COR-L47 (cell line): ENCODE results near the gene FAM50B.

Experiments
- DNase-seq: peaks from one replicate; lab custom pipeline; 2025; lab: John Stamatoyannopoulos, UW

FAM50B gene

DNA sequence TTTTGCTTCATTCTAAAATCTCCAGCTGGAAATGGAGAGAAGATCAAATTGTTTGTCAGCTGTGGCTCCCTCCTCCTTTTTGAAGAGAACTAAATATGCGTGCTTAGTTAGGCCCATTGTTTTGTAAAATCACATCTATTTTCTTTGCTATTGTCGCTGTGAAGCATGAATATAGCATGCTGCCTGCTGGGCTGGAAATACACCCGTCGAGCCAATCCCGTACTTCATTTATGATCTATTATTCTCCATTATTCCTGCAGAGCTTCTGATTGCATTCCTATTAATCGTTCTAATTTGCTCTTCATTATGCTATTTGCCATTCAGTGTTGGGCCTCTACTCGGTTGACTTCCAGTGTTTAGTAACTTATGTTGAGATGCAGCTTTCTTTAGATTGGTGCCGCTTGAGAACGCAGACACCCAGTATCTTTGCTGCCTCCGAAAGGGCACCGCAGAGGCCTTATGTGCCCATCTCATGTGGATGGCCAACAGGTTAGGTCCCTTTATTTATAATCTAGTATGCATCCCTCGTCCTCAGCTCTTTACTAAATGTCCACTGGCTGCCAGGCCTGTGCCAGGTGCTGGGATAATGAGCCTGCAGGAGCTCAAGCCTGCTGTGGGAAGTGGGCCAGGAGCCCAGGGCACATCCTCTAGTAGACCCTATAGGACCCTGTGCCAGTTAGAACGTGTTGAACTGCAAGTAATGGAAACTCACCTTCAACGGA lies 45.6 kb downstream of the FAM50B start:
- DNase-seq = peak; percentile 76

DNA sequence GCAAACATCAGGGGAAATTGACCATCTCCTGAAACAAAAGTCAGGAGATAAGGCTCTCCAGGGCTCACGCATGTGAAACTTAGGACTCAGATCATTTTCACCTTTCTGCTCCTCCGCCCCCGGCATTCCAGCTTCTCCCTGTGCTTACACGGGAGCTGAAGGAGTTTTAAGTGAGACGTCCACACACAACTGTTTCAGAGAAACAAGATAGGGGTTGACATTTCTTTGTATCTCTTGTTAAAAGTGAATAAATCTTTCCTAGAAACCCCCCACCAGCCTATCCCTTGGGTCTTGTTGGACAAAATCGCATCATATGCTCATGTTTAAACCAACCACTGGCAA lies 46.1 kb downstream of the FAM50B start:
- no peak for DNase-seq

DNA sequence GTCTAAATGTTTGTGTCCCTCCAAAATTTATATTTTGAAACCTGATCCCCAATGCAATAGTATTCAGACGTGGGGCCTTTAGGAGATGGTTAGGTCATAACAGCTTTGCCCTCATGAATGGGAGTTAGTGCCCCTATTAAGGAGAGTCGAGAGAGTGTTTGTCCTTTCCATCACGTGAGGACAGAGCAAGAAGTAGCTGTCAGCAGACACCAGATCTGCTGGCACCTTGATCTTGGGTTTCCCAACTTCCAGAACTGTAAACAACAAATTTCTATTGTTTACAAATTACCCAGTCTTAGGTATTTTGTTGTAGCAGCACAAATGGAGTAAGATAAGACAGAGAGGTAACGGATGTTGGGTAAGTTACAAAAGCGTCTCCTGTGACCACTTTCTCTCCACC lies 46.6 kb downstream of the FAM50B start:
- DNase-seq = no peak

DNA sequence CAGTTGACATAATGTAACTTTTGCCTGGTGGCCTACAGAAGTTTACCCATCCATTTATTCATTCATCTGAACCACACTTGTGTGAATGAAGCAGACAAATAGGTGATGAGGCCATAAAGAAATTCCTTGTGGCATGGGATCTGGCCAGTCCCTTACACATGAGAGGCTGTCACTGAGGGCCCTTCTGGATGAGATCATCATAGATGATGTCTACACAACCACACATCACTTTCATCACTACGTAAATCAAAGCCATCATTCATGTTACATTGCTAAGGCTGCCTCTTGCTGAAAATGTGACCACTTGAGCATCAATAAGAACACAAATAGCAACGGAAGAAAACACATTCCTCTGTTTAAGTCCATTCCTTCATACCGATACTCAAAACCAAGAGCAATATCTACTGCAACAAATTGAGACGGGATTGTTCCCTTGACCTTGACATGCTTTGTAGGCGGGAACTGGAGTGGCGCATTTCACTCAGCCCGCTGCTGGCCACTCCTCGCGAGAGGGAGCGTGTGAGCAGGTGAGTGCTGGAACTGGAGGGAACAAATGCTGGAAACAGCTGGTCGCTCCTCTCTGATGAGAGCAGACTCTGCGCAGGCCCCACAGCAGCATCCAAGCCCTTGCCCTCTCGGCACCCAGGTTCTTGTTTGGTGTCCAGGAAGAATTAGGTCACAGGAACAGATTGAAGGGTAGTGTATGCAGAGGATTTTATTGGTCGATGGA lies 49.3 kb downstream of the FAM50B start:
- no peak for DNase-seq

DNA sequence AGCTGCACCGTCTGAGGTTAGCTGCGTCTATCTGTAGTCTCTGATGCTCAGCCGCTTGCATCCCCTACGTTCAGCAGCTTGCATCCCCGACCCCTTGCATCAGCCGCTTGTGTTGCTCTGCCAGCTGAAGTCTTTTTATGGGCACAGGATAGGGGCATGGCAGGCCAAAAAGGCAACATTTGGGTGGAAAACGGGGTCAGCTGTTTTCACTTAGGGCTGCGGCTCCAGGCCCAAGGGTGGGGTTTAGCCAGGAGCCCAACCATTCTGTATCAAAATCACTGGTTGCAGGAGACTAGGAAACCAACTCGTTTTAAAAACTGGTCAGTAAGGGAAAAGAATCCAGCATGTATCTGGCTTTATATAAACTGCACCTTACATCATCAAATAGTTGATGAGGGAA lies 49.9 kb downstream of the FAM50B start:
- no peak for DNase-seq

DNA sequence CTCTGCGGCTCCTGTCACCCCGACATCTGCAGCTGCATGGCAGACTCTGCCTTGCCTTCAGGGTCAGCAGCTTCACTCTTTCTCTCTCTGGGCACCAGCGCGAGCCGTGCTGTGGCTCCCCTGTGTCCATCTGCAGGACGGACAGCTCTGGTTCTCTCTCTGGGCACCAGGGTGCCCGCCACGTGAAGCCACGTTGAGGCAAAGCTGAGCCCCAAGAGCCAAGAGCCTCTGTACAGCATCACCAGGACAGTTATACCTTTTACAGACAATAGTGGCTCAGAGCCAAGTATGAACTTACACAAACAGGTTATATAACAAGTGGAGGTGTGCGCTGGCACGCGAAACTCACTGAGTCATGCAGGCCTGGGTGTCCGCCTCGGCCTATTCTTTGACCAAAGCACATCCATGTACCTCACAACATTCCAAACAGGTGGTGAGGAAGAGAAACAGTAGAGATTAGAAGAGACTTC lies 50.8 kb downstream of the FAM50B start:
- no peak for DNase-seq
